AG09319 (cell line): ENCODE results near the gene KLHL30.

Experiments used
- DNase-seq: peaks from one replicate; pipeline ENCODE4 v3.0.0-alpha.2; 2010; ENCODE audit warnings: low read depth; ENCODE audit errors: extremely low read depth
- CTCF ChIP-seq: IDR thresholded peaks from 2 replicates; pipeline ENCODE4 v1.5.1; 2011; ENCODE audit warnings: low read depth, mild to moderate bottlenecking, inconsistent platforms, low read length, moderate library complexity

The KLHL30 gene

GRCh38 chr2:238155761-238156694 is 17.6 kb downstream of the KLHL30 start:
- DNase-seq: no peak
- TF ChIP-seq CTCF: no peak

GRCh38 chr2:238157506-238158017 is 19.1 kb downstream of the KLHL30 start:
- no peak for DNase-seq
- TF ChIP-seq CTCF: no peak

- TF ChIP-seq CTCF: no peak
Measured at GRCh38 chr2:238158018-238158508, 19.6 kb downstream of the KLHL30 start.

GRCh38 chr2:238158509-238159070 is 20.1 kb downstream of the KLHL30 start, which contains the start of gene ERFE:
TSS of gene ERFE (plus strand) at chr2:238158970. CDS start at chr2:238159008, 38 bp downstream.
- TF ChIP-seq CTCF: peak; percentile 36
- DNase-seq: no peak

More at GRCh38 chr2:238158018-238158508, 19.6 kb downstream of the KLHL30 start:
- no peak for DNase-seq

- no peak for TF ChIP-seq CTCF
- no peak for DNase-seq
Measured at GRCh38 chr2:238159071-238159539, 20.6 kb downstream of the KLHL30 start.

- TF ChIP-seq CTCF: no peak
- DNase-seq: no peak
Measured at GRCh38 chr2:238159661-238160205, 21.3 kb downstream of the KLHL30 start.
